HepG2 (cell line): ENCODE measurements around the gene CD68. TPM values are rescaled to one million over a fixed set of nuclear protein-coding genes. Genes with fewer than 3 reads are reported as not detected.

Source experiments
- ARID5B ChIP-seq: IDR thresholded peaks from 2 replicates; pipeline ENCODE4 v1.4.0; 2020; ENCODE audit warnings: mild to moderate bottlenecking, missing genetic modification reagents
- FOSL2 ChIP-seq: sonication (generic); formaldehyde crosslinking; IDR thresholded peaks from 2 replicates; pipeline ENCODE4 v1.4.0; 2020; ENCODE audit warnings: missing genetic modification reagents
- GABPB1 ChIP-seq: IDR thresholded peaks from 2 replicates; pipeline ENCODE4 v1.6.1; 2016; ENCODE audit warnings: mild to moderate bottlenecking, missing genetic modification reagents, moderate library complexity, missing compliant biosample characterization
- HCFC1 ChIP-seq: fragments of 150-350 bp; IDR thresholded peaks from 2 replicates; pipeline ENCODE4 v1.6.1; 2014; ENCODE audit warnings: low read depth, low read length
- HMGXB3 ChIP-seq: sonication (generic); formaldehyde crosslinking; IDR thresholded peaks from 2 replicates; pipeline ENCODE4 v1.4.0; 2020; ENCODE audit warnings: missing genetic modification reagents, borderline replicate concordance
- MXI1 ChIP-seq: IDR thresholded peaks from 3 replicates; pipeline ENCODE4 v1.6.1; 2012; ENCODE audit warnings: low read depth, low read length, inconsistent platforms, borderline replicate concordance
- NBN ChIP-seq: fragments of 450-650 bp; conservative IDR thresholded peaks from 2 replicates; pipeline ENCODE4 v1.6.1; 2017
- POGZ ChIP-seq: sonication (generic); formaldehyde crosslinking; IDR thresholded peaks from 2 replicates; pipeline ENCODE4 v1.4.0; 2020; ENCODE audit warnings: mild to moderate bottlenecking, missing genetic modification reagents
- POLR2G ChIP-seq: fragments of 200-400 bp; formaldehyde crosslinking; IDR thresholded peaks from 2 replicates; pipeline ENCODE4 v1.6.1; 2018; ENCODE audit warnings: mild to moderate bottlenecking, low read depth, low read length, moderate library complexity
- RBM39 ChIP-seq: fragments of 200-400 bp; formaldehyde crosslinking; IDR thresholded peaks from one replicate; pipeline ENCODE4 v1.6.1; 2018; ENCODE audit warnings: antibody characterized with exemption, mild to moderate bottlenecking, low read depth, low read length; ENCODE audit not compliant: poor library complexity, severe bottlenecking
- ZFP36L1 ChIP-seq: sonication (generic); formaldehyde crosslinking; IDR thresholded peaks from 2 replicates; pipeline ENCODE4 v1.8.0; 2022; ENCODE audit warnings: mild to moderate bottlenecking, missing genetic modification reagents, moderate library complexity
- ZNF317 ChIP-seq: sonication (generic); formaldehyde crosslinking; IDR thresholded peaks from 2 replicates; pipeline ENCODE4 v1.5.0; 2020; ENCODE audit warnings: mild to moderate bottlenecking, missing genetic modification reagents
- ZNF749 ChIP-seq: sonication (generic); formaldehyde crosslinking; IDR thresholded peaks from 2 replicates; pipeline ENCODE4 v1.8.0; 2022; ENCODE audit warnings: mild to moderate bottlenecking, missing genetic modification reagents, moderate library complexity, borderline replicate concordance
- polyA plus RNA-seq, 8 experiments: library from polyadenylated mRNA; depleted of rRNA in 3 of 8; stranded (reverse) in 7 of 8; unstranded in 1 of 8; fragments of >200 nt; fragmentation: Illumina TruSeq in 4 of 8; extraction: Trizol in 4 of 8; gene quantifications; 2 replicates each; pipeline versions ENCODE4 v1.2.1 to v1.2.3, GENCODE V29; 2011 to 2016; ENCODE audit warnings: low read depth in 4 of 8, missing spikeins in 1 of 8, mixed read lengths in 1 of 8; ENCODE audit not compliant: insufficient read depth in 1 of 8
- total RNA-seq, 5 experiments: library from RNA; depleted of rRNA; stranded (reverse); fragments of >200 nt; fragmentation: Illumina TruSeq; extraction: Trizol; gene quantifications; 2 replicates each; pipeline ENCODE4 v1.2.3, GENCODE V29; 2016; ENCODE audit warnings: low read depth in 1 of 5
- TF ChIP-seq, protein P1 (sequence below): sonication (generic); formaldehyde crosslinking; IDR thresholded peaks from 2 replicates; pipeline ENCODE4 v1.4.0; 2020; ENCODE audit warnings: missing genetic modification reagents
- TF ChIP-seq, protein P2 (sequence below), 2 experiments: sonication (generic) in 1 of 2; formaldehyde crosslinking in 1 of 2; IDR thresholded peaks; 2 replicates each; pipeline versions ENCODE4 v1.5.1 to v1.6.1; 2011 to 2020; ENCODE audit warnings: borderline replicate concordance in 1 of 2, low read depth in 1 of 2, low read length in 1 of 2, mild to moderate bottlenecking in 1 of 2, missing genetic modification reagents in 1 of 2, moderate library complexity in 1 of 2

CD68 gene
- total and polyA plus RNA-seq, 2 of the 13 experiments (the other 11 are each of a cell fraction or from before 2014, with no cell fraction given): 10.3 to 104 TPM

DNA sequence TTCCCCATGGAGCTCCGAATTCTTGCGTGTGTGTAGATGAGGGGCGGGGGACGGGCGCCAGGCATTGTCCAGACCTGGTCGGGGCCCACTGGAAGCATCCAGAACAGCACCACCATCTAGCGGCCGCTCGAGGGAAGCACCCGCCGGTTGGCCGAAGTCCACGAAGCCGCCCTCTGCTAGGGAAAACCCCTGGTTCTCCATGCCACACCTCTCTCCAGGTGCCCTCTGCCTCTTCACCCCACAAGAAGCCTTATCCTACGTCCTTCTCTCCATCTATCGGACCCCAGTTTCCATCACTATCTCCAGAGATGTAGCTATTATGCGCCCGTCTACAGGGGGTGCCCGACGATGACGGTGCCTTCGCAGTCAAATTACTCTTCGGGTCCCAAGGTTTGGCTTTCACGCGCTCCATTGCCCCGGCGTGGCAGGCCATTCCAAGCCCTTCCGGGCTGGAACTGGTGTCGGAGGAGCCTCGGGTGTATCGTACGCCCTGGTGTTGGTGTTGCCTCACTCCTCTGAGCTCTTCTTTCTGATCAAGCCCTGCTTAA is 18.3 kb upstream of the CD68 start (continued):
- TF ChIP-seq, protein P1, sequence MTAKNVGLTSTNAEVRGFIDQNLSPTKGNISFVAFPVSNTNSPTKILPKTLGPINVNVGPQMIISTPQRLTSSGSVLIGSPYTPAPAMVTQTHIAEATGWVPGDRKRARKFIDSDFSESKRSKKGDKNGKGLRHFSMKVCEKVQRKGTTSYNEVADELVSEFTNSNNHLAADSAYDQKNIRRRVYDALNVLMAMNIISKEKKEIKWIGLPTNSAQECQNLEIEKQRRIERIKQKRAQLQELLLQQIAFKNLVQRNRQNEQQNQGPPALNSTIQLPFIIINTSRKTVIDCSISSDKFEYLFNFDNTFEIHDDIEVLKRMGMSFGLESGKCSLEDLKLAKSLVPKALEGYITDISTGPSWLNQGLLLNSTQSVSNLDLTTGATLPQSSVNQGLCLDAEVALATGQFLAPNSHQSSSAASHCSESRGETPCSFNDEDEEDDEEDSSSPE (CRISPR knock-in tag): no peak
- TF ChIP-seq, protein P2, sequence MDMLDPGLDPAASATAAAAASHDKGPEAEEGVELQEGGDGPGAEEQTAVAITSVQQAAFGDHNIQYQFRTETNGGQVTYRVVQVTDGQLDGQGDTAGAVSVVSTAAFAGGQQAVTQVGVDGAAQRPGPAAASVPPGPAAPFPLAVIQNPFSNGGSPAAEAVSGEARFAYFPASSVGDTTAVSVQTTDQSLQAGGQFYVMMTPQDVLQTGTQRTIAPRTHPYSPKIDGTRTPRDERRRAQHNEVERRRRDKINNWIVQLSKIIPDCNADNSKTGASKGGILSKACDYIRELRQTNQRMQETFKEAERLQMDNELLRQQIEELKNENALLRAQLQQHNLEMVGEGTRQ (IDR thresholded peaks at IDR 0.05; ENCODE audit: low read depth, low read length): no peak
- TF ChIP-seq, protein P2 (CRISPR knock-in tag; IDR thresholded peaks at IDR 0.05; ENCODE audit: borderline replicate concordance): no peak
- TF ChIP-seq GABPB1: no peak
- peak; percentile 29; the same call in 1 of the 2 replicates for TF ChIP-seq POGZ (CRISPR knock-in tag)
- TF ChIP-seq FOSL2 (CRISPR knock-in tag): no peak
- TF ChIP-seq HMGXB3 (CRISPR knock-in tag): no peak
- no peak for TF ChIP-seq RBM39
- TF ChIP-seq ZNF317 (CRISPR knock-in tag): peak; percentile 76; the same call in 1 of the 2 replicates
- no peak for TF ChIP-seq ZNF749 (CRISPR knock-in tag)
- no peak for TF ChIP-seq ARID5B (CRISPR knock-in tag)
- TF ChIP-seq NBN: no peak
- TF ChIP-seq POLR2G: no peak
- peak; percentile 71; the same call in 2 of the 3 replicates for TF ChIP-seq MXI1
- TF ChIP-seq HCFC1: no peak
- no peak for TF ChIP-seq ZFP36L1 (CRISPR knock-in tag)
